ENCODE data around the gene GRID2.
A peak's percentile ranks its signal among the peaks of the same experiment; 100 is the strongest.

GRID2 gene

DNA sequence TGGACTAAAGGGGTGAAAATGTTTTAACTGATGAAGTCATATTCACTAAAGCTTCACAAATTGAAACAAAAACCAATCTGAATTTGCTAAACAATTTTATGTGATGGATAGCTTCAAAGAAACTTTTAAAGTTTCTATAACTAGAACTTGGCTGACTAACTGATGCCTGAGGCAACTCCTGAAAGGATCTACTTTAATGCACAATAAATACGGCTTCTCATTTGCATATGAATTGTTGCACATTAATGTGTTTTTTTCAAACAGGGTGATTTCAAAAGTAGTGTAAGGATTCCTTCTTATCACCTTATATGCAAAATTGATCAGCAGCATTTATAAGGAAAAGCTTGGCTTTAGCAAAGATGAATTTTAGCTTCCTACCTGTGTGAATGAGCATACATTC, 1466.4 kb downstream of the GRID2 start:
- Histone ChIP-seq H3K27me3 (ENCODE audit: insufficient read depth, low read length) (no peaks in the 10 kb centered on the region), H3K36me3 (ENCODE audit: insufficient read depth, low read depth, low read length) (no peaks in the 10 kb centered on the region), H3K4me3 (ENCODE audit: low read length) (no peak overlapping the region), H3K9me3 (ENCODE audit: insufficient read depth, low read depth, low read length) (no peaks in the 10 kb centered on the region), H3K27ac (ENCODE audit: low read length) (no peak overlapping the region), H3K9ac (ENCODE audit: low read depth, low read length) (no peak overlapping the region), H3K4me1 (ENCODE audit: insufficient read depth, low read length) (no peaks in the 10 kb centered on the region)

DNA sequence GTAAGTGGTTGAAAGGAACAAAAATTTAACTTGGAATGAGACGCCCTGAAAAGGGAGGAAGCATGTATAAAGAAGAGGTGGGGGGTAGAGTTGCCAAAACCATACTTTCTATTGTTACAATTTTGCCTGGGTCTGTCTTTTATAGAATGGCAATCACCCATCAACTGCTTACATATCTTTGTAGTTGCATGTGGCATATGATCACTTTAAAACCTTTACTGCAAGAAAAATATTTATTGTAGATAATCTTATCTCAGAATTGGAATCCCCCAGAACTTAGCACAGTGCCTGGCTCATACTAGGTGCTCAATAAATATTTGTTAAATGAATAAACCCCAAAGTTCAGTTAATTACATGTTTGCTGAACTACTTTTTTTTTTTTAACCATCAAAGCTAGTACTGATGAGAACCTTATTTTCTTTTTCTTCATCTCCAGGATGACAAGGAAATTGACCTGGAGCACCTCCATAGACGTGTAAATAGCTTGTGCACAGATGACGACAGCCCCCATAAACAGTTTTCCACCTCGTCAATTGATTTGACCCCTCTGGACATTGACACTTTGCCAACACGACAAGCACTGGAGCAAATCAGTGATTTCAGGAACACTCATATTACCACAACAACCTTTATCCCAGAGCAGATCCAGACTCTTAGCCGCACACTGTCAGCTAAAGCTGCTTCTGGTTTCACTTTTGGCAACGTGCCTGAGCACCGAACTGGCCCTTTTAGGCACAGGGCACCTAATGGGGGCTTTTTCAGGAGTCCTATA, 1468.1 kb downstream of the GRID2 start:
- Histone ChIP-seq H3K36me3 (ENCODE audit: insufficient read depth, low read depth, low read length) (no peaks in the 10 kb centered on the region), H3K4me1 (ENCODE audit: insufficient read depth, low read length) (no peaks in the 10 kb centered on the region), H3K9ac (ENCODE audit: low read depth, low read length) (no peak overlapping the region), H3K27ac (ENCODE audit: low read length) (no peak overlapping the region), H3K9me3 (ENCODE audit: insufficient read depth, low read depth, low read length) (no peaks in the 10 kb centered on the region), H3K27me3 (ENCODE audit: insufficient read depth, low read length) (no peaks in the 10 kb centered on the region), H3K4me3 (ENCODE audit: low read length) (no peak overlapping the region)

DNA sequence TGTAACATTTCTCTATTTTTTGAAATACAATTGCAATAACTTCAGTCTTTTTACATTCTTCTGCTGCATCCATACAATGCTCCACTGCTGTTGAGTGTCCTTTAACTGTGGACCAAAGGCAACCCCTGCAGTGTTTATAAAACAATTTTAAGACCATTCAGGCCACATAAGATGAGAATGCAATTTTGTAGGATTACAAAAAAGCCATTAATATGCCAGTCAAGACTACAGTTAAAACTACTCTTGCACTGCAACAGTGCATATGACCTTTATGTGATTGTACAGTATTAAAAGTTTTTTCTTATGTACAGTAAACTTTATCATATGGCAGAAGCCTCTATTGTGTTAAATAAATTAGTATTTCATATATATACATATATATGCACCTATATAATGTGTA, 1469.1 kb downstream of the GRID2 start:
- Histone ChIP-seq H3K27me3 (ENCODE audit: insufficient read depth, low read length) (no peaks in the 10 kb centered on the region), H3K9me3 (ENCODE audit: insufficient read depth, low read depth, low read length) (no peaks in the 10 kb centered on the region), H3K4me1 (ENCODE audit: insufficient read depth, low read length) (no peaks in the 10 kb centered on the region), H3K27ac (ENCODE audit: low read length) (no peak overlapping the region), H3K4me3 (ENCODE audit: low read length) (no peak overlapping the region), H3K36me3 (ENCODE audit: insufficient read depth, low read depth, low read length) (no peaks in the 10 kb centered on the region), H3K9ac (ENCODE audit: low read depth, low read length) (no peak overlapping the region)

DNA sequence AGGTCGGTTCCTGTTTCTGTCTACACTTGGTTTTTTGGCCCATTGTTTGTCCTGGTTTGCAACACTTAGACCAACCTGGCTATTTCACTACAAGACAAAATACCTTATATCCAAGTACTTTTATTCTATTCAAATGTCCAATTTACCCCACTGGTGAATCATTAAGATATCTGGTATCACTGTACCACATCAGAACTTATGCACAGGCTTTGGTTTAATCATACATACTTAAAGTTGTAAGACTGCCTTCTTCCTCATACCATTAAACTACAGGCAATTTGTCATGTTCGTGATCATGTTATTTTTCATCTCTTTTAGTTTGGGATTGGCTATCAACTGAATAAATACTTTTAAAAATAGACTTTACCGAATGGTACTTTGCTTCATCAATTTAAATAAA, 1471.8 kb downstream of the GRID2 start:
- H3K36me3 ChIP-seq (ENCODE audit: insufficient read depth, low read depth, low read length): no peaks in the 10 kb centered on the region

DNA sequence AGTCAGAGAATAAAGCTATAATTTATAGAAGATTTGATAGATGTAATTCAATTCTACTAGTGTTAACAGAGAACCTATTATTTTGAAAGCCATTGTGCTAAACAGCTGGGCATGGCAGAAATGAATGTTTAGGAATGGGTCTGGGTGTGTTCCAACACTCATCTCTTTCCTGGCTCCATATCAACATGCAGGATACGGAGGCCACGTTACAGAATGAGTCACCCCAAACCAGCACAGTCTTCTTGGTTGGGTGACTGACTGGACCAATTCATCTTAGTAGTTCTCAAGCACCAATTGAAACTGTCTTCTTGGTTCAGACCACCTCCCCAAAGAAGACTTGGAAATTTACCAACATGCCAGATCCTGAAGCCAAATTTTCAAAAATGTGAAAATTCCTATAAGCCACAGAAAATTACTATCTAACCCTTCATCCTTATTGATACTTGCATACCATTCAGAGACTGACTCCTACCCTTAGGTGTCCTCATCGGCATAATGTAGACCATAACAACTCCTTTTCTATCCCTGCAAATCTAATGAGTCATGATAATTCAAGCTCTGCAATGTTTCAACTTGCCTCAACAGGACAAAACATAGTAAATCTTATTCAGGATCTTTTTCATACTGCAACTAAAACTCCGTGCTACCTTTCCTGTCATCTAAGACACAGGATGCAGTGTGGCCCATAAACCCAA, 1472.8 kb downstream of the GRID2 start:
- Histone ChIP-seq H3K4me3 (ENCODE audit: low read length) (no peak overlapping the region), H3K27me3 (ENCODE audit: insufficient read depth, low read length) (no peaks in the 10 kb centered on the region), H3K9ac (ENCODE audit: low read depth, low read length) (no peak overlapping the region), H3K4me1 (ENCODE audit: insufficient read depth, low read length) (peaks cover 6% of the 10 kb centered on the region; the same call in 1 of the 2 replicates), H3K27ac (ENCODE audit: low read length) (no peak overlapping the region), H3K36me3 (ENCODE audit: insufficient read depth, low read depth, low read length) (no peaks in the 10 kb centered on the region), H3K9me3 (ENCODE audit: insufficient read depth, low read depth, low read length) (no peaks in the 10 kb centered on the region)

More for the DNA sequence above, 1471.8 kb downstream of the GRID2 start:
- Histone ChIP-seq H3K27me3 (ENCODE audit: insufficient read depth, low read length) (no peaks in the 10 kb centered on the region), H3K9me3 (ENCODE audit: insufficient read depth, low read depth, low read length) (no peaks in the 10 kb centered on the region), H3K4me3 (ENCODE audit: low read length) (no peak overlapping the region), H3K27ac (ENCODE audit: low read length) (no peak overlapping the region), H3K4me1 (ENCODE audit: insufficient read depth, low read length) (peaks cover 6% of the 10 kb centered on the region; the same call in 1 of the 2 replicates), H3K9ac (ENCODE audit: low read depth, low read length) (no peak overlapping the region)

DNA sequence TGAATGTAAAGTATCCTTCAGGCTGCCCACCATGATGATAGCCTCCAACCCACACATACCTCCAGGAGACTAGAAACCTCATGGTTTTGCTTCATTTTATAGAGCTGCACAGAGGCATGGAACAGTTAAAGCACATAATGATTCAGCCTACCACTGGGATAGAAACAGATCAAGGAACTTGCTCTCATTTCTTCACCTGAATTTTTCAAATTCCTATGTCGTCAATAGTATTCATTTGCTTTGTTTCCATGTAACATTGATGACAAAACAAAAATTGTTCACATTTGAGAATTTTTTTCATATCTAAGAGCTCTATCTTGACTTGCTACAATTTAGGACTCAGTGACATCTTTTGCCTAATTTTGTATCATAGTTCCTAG, 1473.3 kb downstream of the GRID2 start:
- Histone ChIP-seq H3K4me1 (ENCODE audit: insufficient read depth, low read length) (peaks cover 6% of the 10 kb centered on the region; the same call in 1 of the 2 replicates), H3K9me3 (ENCODE audit: insufficient read depth, low read depth, low read length) (no peaks in the 10 kb centered on the region), H3K9ac (ENCODE audit: low read depth, low read length) (no peak overlapping the region), H3K27me3 (ENCODE audit: insufficient read depth, low read length) (no peaks in the 10 kb centered on the region), H3K27ac (ENCODE audit: low read length) (no peak overlapping the region), H3K4me3 (ENCODE audit: low read length) (no peak overlapping the region), H3K36me3 (ENCODE audit: insufficient read depth, low read depth, low read length) (no peaks in the 10 kb centered on the region)

DNA sequence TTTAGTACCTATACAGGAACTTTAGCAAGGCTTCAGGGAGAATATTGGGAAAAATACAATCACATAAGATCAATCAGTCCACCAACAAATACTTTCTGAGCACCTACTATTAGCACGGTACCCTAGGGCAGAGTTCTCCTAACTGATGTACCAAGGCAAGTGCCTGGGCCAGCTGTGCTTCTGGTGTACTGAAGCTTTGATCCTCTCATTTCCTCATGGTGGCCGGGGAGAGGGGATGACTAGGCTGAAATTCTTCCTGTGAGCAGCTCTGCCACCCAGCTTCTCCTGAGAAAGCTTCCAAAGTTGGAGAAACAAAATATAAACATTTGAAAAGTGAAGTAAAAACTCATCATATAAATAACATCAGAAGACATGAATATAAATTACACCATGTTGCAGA, 1475.5 kb downstream of the GRID2 start:
- no peak overlapping the region for H3K4me3 ChIP-seq (ENCODE audit: low read length)
- no peaks in the 10 kb centered on the region for H3K9me3 ChIP-seq (ENCODE audit: insufficient read depth, low read depth, low read length)
- H3K4me1 ChIP-seq (ENCODE audit: insufficient read depth, low read length): peaks cover 6% of the 10 kb centered on the region; the same call in 1 of the 2 replicates
- no peaks in the 10 kb centered on the region for H3K36me3 ChIP-seq (ENCODE audit: insufficient read depth, low read depth, low read length)
- H3K9ac ChIP-seq (ENCODE audit: low read depth, low read length): no peak overlapping the region
- no peaks in the 10 kb centered on the region for H3K27me3 ChIP-seq (ENCODE audit: insufficient read depth, low read length)
- no peak overlapping the region for H3K27ac ChIP-seq (ENCODE audit: low read length)

DNA sequence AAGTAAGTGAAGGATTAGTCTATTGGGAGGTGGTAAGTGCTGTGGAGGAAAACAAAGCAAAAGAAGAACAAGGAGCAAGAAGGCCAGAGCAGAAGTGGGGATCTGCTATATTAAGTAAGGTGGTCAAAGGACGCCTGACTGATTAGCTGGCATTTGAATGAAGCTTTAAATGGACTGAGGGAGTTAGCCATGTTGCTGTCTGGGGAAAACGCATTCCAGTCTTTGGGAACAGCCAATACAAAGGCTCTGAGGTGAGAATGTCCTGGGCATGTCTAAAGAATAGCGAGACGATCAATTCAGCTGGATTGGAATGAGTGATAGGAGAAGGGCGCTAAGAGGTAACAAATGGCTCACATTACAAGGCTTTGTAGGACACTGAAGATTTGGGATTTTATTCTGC, 1476.3 kb downstream of the GRID2 start:
- Histone ChIP-seq H3K4me1 (ENCODE audit: insufficient read depth, low read length) (peaks cover 6% of the 10 kb centered on the region; the same call in 1 of the 2 replicates), H3K36me3 (ENCODE audit: insufficient read depth, low read depth, low read length) (no peaks in the 10 kb centered on the region), H3K4me3 (ENCODE audit: low read length) (no peak overlapping the region), H3K27ac (ENCODE audit: low read length) (no peak overlapping the region), H3K9ac (ENCODE audit: low read depth, low read length) (no peak overlapping the region), H3K27me3 (ENCODE audit: insufficient read depth, low read length) (no peaks in the 10 kb centered on the region), H3K9me3 (ENCODE audit: insufficient read depth, low read depth, low read length) (no peaks in the 10 kb centered on the region)

DNA sequence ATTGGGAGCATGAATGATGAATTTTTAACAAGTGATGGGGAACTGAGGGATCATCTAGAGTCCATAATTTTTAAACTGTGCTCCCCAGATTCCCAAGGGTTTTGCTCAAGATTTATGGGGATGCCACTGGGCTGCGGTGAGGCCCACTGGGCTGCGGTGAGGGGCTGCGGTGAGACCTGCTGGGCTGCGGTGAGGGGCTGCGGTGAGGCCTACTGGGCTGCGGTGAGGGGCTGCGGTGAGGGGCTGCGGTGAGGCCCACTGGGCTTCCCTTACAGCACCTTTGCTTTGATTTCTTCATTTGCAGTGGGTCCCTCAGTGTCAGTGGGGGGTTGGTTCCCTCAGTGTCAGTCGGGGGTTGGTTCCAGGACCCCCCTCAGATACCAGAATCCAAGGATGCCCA, 1477.4 kb downstream of the GRID2 start:
- no peak overlapping the region for H3K9ac ChIP-seq (ENCODE audit: low read depth, low read length)
- no peak overlapping the region for H3K4me3 ChIP-seq (ENCODE audit: low read length)
- H3K36me3 ChIP-seq (ENCODE audit: insufficient read depth, low read depth, low read length): no peaks in the 10 kb centered on the region
- no peaks in the 10 kb centered on the region for H3K27me3 ChIP-seq (ENCODE audit: insufficient read depth, low read length)
- no peaks in the 10 kb centered on the region for H3K9me3 ChIP-seq (ENCODE audit: insufficient read depth, low read depth, low read length)
- H3K4me1 ChIP-seq (ENCODE audit: insufficient read depth, low read length): peaks cover 13% of the 10 kb centered on the region
- no peak overlapping the region for H3K27ac ChIP-seq (ENCODE audit: low read length)

DNA sequence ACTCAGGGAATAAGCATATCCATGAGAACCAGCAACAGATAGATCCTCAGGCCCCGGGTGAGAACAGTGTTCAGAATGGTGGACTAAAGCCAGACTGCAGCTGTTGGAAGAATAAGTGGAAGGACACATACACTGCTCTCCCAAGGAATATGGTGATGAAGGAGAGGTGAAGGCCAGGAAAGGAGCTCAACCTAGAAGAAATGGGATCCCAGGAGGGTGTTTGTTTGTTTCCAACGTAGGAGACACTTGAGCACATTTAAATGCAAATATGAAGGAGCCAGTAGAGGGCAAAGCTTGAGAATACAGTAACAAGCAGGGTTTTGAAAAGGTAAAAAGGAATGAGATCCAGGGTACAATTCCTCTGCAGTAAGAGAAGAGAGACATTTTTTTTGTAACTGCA, 1482.4 kb downstream of the GRID2 start:
- no peaks in the 10 kb centered on the region for H3K27me3 ChIP-seq (ENCODE audit: insufficient read depth, low read length)
- H3K27ac ChIP-seq (ENCODE audit: low read length): no peak overlapping the region
- H3K36me3 ChIP-seq (ENCODE audit: insufficient read depth, low read depth, low read length): no peaks in the 10 kb centered on the region
- H3K9ac ChIP-seq (ENCODE audit: low read depth, low read length): no peak overlapping the region
- peak overlapping the region; percentile 2; the same call in 1 of the 2 replicates for H3K4me3 ChIP-seq (ENCODE audit: low read length)
- no peaks in the 10 kb centered on the region for H3K9me3 ChIP-seq (ENCODE audit: insufficient read depth, low read depth, low read length)
- peaks cover 11% of the 10 kb centered on the region; the same call in 1 of the 2 replicates for H3K4me1 ChIP-seq (ENCODE audit: insufficient read depth, low read length)

DNA sequence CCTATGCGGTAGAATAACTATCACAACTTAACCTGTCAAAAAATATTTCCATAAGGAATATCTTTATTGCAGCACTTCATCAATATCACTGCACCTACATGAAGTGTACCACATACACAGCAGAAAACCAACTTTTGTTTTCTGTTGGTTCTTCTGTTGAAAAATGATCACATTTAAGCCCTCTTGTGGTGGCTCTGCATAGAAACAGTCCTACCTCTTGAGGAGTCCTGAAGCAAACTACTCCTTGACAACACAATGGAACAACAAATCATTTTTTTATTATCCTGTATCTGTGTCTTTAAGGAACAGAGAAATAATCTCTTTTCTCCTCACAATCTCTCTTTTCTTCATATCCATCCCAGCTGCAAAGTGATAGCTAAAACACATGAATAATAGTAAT, 1484.9 kb downstream of the GRID2 start:
- peaks cover 11% of the 10 kb centered on the region; the same call in 1 of the 2 replicates for H3K4me1 ChIP-seq (ENCODE audit: insufficient read depth, low read length)
- no peaks in the 10 kb centered on the region for H3K36me3 ChIP-seq (ENCODE audit: insufficient read depth, low read depth, low read length)
- H3K9me3 ChIP-seq (ENCODE audit: insufficient read depth, low read depth, low read length): no peaks in the 10 kb centered on the region
- H3K4me3 ChIP-seq (ENCODE audit: low read length): no peak overlapping the region
- no peak overlapping the region for H3K9ac ChIP-seq (ENCODE audit: low read depth, low read length)
- no peak overlapping the region for H3K27ac ChIP-seq (ENCODE audit: low read length)
- no peaks in the 10 kb centered on the region for H3K27me3 ChIP-seq (ENCODE audit: insufficient read depth, low read length)
